Peyer's patch (tissue), 4 donors: ENCODE data around the gene RBBP6. TPM values are rescaled to one million over a fixed set of nuclear protein-coding genes. Genes with fewer than 3 reads are reported as not detected.

ENCODE experiments used
- DNase-seq, 3 donors: peaks; one replicate each; pipeline ENCODE4 v3.0.0-alpha.2; 2017 to 2019
- H3K27ac ChIP-seq, 4 donors: fragments of 200-600 bp; sonication (generic); one replicate each; pipeline ENCODE4 v1.5.1; 2016 to 2019
- H3K27me3 ChIP-seq, 2 donors: fragments of 200-600 bp; sonication (generic); one replicate each; pipeline ENCODE4 v1.5.1; 2019
- H3K36me3 ChIP-seq, 3 donors: fragments of 200-600 bp; sonication (generic); one replicate each; pipeline ENCODE4 v1.5.1; 2016 to 2019
- H3K4me1 ChIP-seq, 4 donors: fragments of 200-600 bp; sonication (generic); one replicate each; pipeline ENCODE4 v1.5.1; 2016 to 2019
- H3K4me3 ChIP-seq, 4 donors: fragments of 200-600 bp; sonication (generic); 1 replicate in 3 of 4; 2 replicates in 1 of 4; pipeline ENCODE4 v1.5.1; 2016 to 2019; ENCODE audit warnings: mild to moderate bottlenecking in 1 of 4
- H3K9me3 ChIP-seq, 4 donors: fragments of 200-600 bp; sonication (generic); one replicate each; pipeline ENCODE4 v1.5.1; 2016 to 2019; ENCODE audit warnings: mild to moderate bottlenecking in 1 of 4
- POLR2A ChIP-seq, 2 donors: fragments of 450-650 bp; IDR thresholded peaks; one replicate each; pipeline ENCODE4 v1.5.1; 2017; ENCODE audit warnings: antibody characterized with exemption in 2 of 2, mild to moderate bottlenecking in 2 of 2, moderate library complexity in 2 of 2
- total RNA-seq, 4 donors: library from RNA; depleted of rRNA; stranded (reverse); fragments of >200 nt; gene quantifications; one replicate each; pipeline ENCODE4 v1.1.0, GENCODE V29; 2016
- TF ChIP-seq, protein P1 (sequence below), 6 experiments: fragments of 450-650 bp in 4 of 6; fragments of 200-600 bp in 2 of 6; sonication (generic) in 1 of 6; IDR thresholded peaks; one replicate each; pipeline ENCODE4 v1.5.1; 2017 to 2019; ENCODE audit warnings: antibody characterized with exemption in 6 of 6, mild to moderate bottlenecking in 3 of 6, moderate library complexity in 1 of 6

The RBBP6 gene
- total RNA-seq, 4 donors from 2014 or later: 36.4 to 67.9 (median 54.7) TPM

DNA sequence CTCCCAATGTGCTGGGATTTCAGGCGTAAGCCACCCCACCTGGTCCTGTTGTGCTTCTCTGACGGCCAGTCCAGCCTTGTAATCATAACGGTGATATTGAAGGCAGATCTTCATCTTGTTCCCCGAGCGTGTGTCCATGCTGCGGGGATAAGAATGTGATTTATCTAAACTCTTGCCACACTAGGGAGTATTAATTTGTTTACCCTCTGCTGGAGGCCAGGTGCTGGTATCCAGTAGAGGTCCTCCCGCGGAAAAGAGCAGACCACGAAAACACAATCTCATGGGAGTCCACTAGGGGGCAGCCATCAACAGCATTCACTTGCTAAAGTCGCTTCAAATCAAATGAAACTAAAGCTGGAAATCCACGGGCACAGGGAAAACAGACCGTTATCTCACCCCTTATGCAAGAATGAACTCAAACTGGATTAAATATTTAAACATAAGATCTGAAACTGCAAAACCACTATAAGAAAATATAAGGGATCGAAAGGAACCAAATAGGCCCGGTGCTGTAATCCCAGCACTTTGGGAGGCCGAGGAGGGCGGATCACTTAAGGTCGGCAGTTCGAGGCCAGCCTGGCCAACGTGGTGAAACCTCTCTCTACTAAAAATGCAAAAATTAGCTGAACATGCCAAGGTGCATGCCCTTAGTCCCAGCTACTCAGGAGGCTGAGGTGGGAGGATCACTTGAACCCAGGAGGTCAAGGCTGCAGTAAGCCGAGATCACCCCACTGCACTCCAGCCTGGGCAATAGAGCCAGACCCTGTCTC is 22.3 kb upstream of the RBBP6 start:
- H3K27ac ChIP-seq: no peak overlapping the region
- DNase-seq: peak; percentile 66 to 93 (median 71)
- TF ChIP-seq POLR2A (IDR thresholded peaks at IDR 0.05): no peak
- TF ChIP-seq, protein P1, sequence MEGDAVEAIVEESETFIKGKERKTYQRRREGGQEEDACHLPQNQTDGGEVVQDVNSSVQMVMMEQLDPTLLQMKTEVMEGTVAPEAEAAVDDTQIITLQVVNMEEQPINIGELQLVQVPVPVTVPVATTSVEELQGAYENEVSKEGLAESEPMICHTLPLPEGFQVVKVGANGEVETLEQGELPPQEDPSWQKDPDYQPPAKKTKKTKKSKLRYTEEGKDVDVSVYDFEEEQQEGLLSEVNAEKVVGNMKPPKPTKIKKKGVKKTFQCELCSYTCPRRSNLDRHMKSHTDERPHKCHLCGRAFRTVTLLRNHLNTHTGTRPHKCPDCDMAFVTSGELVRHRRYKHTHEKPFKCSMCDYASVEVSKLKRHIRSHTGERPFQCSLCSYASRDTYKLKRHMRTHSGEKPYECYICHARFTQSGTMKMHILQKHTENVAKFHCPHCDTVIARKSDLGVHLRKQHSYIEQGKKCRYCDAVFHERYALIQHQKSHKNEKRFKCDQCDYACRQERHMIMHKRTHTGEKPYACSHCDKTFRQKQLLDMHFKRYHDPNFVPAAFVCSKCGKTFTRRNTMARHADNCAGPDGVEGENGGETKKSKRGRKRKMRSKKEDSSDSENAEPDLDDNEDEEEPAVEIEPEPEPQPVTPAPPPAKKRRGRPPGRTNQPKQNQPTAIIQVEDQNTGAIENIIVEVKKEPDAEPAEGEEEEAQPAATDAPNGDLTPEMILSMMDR (IDR thresholded peaks at IDR 0.05): peak; percentile 71 to 89 (median 85)
- no peaks in the 10 kb centered on the region for H3K27me3 ChIP-seq
- no peaks in the 10 kb centered on the region for H3K36me3 ChIP-seq
- peak overlapping the region in 1 of 4 donors; percentile 7 for H3K4me3 ChIP-seq
- no peaks in the 10 kb centered on the region for H3K4me1 ChIP-seq
- H3K9me3 ChIP-seq: no peaks in the 10 kb centered on the region

DNA sequence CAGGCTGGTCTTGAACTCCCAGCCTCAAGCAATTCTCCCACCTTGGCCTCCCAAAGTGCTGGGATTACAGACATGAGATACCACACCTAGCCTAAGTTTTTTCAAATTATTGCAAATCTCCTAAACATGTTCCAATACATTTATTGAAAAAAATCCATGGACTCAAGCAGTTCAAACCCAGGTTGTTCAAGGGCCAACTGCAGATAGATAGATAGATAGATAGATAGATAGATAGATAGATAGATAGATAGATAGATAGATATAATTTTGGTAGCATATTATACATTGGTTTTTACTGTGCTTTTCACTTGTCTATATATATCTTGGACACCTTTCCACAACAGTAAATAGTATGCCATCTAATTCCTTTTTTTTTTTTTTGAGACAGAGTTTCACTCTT is 20.9 kb upstream of the RBBP6 start:
- Histone ChIP-seq H3K27me3 (no peaks in the 10 kb centered on the region), H3K4me1 (no peaks in the 10 kb centered on the region)

DNA sequence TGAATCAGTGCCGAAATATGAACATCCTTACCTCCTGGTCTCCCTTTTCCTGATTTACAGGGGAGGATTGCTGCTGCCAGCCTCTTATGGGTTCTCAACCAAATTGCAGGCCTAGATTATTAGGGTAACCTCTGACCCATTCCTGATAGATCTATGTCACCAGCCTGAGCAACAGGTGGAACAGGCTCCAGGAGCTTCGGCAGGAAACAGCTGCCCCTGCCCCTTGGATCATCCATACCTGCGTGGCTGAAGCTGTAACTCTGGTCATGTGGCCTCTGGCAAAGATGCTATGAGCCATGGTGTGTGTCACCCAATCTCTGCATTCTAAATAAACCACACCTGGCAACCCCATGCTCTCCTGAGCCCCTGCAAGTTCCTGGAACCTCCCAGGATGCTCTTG is 18.4 kb upstream of the RBBP6 start:
- Histone ChIP-seq H3K27ac (no peak overlapping the region), H3K9me3 (no peaks in the 10 kb centered on the region), H3K4me3 (no peak overlapping the region), H3K4me1 (no peaks in the 10 kb centered on the region), H3K36me3 (no peaks in the 10 kb centered on the region), H3K27me3 (no peaks in the 10 kb centered on the region)
- TF ChIP-seq, protein P1 (IDR thresholded peaks at IDR 0.05): no peak
- TF ChIP-seq POLR2A (IDR thresholded peaks at IDR 0.05): no peak
- DNase-seq: no peak

More for the DNA sequence above, 20.9 kb upstream of the RBBP6 start:
- Histone ChIP-seq H3K27ac (no peak overlapping the region), H3K4me3 (no peak overlapping the region), H3K9me3 (no peaks in the 10 kb centered on the region), H3K36me3 (no peaks in the 10 kb centered on the region)
- DNase-seq: no peak
- TF ChIP-seq POLR2A (IDR thresholded peaks at IDR 0.05): no peak
- TF ChIP-seq, protein P1 (IDR thresholded peaks at IDR 0.05): no peak

DNA sequence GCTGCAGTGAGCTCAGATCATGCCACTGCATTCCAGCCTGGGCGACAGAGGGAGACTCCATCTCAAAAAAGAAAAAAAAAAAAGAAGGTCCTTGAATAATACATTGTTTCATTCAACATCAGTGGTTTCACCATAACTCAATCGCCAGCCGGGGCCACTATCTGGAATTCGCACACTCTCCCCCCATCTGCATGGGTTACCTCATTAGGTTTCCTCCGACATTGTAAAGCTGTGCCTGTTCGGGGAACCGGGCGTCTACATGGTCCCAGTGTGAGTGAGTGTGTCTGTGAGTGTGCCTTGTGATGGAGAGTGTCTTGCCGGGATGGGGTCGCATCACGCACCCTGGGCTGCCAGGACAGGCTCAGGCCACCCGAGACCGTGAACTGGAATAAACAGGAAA is 16.6 kb upstream of the RBBP6 start:
- TF ChIP-seq POLR2A (IDR thresholded peaks at IDR 0.05): no peak
- TF ChIP-seq, protein P1 (IDR thresholded peaks at IDR 0.05): no peak
- no peak for DNase-seq

DNA sequence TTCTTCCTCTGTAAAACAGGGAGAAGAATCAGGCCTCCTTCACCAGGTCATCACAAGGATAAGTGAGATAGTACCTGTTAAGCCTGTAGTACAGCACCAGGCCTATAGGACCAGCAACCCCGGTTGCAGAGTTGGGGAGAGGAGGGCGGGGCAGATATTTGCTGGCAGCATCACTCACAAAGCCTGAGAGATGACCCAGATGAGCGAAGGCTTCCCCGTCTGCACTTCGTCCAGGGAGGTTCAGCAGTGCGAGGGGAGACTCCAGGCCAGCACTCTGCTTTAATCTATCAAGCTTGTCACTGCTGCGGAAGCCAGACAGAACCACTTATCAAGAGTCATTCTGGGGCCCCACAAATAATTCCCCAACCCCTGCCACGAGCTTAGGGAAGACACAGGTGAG is 15.8 kb upstream of the RBBP6 start:
- TF ChIP-seq POLR2A (IDR thresholded peaks at IDR 0.05): no peak
- TF ChIP-seq, protein P1 (IDR thresholded peaks at IDR 0.05): no peak
- no peaks in the 10 kb centered on the region for H3K36me3 ChIP-seq
- H3K4me1 ChIP-seq: no peaks in the 10 kb centered on the region
- no peaks in the 10 kb centered on the region for H3K9me3 ChIP-seq
- no peak overlapping the region for H3K27ac ChIP-seq
- no peak overlapping the region for H3K4me3 ChIP-seq
- DNase-seq: no peak
- no peaks in the 10 kb centered on the region for H3K27me3 ChIP-seq

More for the DNA sequence above, 16.6 kb upstream of the RBBP6 start:
- no peak overlapping the region for H3K4me3 ChIP-seq
- H3K9me3 ChIP-seq: no peaks in the 10 kb centered on the region
- no peaks in the 10 kb centered on the region for H3K4me1 ChIP-seq
- no peak overlapping the region for H3K27ac ChIP-seq
- H3K36me3 ChIP-seq: no peaks in the 10 kb centered on the region
- H3K27me3 ChIP-seq: no peaks in the 10 kb centered on the region
